ENCODE results near the gene ZNF436.

DNA sequence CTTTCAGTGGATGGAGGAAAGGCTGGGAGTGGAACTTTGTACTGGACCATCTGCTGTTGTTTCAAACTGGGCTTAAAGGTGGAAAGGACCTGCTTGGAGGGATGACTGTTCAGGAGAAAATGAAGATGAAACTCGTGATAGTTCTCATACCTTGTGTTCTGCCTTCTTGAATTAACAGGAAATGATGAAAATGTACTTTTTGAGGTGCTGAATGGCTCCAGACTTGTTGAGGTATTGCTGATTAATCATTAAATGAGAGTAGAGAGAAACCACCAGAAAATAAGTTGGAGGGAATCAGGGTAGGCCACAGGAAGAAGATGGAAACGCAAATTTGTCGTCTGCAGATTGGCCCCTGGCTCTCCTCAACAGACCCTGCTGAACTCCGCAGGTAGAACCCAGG lies 26.2 kb upstream of the ZNF436 start:
- TF ChIP-seq, protein P1, sequence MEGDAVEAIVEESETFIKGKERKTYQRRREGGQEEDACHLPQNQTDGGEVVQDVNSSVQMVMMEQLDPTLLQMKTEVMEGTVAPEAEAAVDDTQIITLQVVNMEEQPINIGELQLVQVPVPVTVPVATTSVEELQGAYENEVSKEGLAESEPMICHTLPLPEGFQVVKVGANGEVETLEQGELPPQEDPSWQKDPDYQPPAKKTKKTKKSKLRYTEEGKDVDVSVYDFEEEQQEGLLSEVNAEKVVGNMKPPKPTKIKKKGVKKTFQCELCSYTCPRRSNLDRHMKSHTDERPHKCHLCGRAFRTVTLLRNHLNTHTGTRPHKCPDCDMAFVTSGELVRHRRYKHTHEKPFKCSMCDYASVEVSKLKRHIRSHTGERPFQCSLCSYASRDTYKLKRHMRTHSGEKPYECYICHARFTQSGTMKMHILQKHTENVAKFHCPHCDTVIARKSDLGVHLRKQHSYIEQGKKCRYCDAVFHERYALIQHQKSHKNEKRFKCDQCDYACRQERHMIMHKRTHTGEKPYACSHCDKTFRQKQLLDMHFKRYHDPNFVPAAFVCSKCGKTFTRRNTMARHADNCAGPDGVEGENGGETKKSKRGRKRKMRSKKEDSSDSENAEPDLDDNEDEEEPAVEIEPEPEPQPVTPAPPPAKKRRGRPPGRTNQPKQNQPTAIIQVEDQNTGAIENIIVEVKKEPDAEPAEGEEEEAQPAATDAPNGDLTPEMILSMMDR (IDR thresholded peaks at IDR 0.05) = no peak
- TF ChIP-seq EZH2 (IDR thresholded peaks at IDR 0.05) = no peak
